GM19328 (cell line): ENCODE results near the gene SHFL.

ENCODE experiments used
- ATAC-seq: cut with Tn5 transposase; IDR thresholded peaks from one replicate; pipeline ENCODE4 v1.9.1; 2021; ENCODE audit warnings: mild to moderate bottlenecking, moderate library complexity; ENCODE audit not compliant: unreplicated experiment

Gene SHFL

DNA sequence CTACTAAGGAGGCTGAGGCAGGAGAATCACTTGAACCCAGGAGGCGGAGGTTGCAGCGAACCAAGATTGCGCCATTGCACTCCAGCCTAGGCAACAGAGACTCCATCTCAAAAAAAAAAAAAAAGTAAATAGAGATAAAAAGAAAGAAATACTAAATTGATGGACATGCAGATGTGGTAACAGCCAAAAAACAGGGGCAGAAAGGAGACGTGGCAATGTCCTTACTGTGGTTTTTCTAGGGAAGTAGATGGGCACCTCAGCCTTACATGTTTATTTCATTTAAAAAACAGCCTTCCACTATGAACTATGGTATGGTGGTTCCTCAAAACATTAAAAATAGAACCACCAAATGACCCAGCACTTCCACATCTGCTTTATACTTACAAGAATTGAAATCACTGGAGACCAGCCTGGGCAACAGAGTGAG is 40.1 kb downstream of the SHFL start:
- no peak for ATAC-seq

DNA sequence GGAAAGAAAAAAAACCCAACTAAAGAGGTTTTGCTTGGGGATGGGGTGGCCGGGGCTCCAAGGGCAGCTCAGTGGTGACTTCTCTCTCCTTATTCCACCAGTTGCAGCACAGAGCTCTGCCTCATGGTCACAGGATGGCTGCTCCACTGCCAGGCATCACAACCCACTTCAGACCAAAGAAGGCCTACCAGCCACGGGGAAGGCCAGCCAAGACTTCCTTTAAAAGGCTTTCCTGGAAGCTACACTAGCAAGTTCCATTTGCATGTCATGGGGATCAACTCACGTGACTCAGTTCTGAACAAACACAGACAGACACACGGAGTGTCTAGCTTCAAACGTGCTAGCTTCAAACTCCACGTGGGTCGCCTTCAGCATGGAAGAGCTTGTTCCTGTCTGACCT is 46.8 kb downstream of the SHFL start:
- ATAC-seq = no peak

DNA sequence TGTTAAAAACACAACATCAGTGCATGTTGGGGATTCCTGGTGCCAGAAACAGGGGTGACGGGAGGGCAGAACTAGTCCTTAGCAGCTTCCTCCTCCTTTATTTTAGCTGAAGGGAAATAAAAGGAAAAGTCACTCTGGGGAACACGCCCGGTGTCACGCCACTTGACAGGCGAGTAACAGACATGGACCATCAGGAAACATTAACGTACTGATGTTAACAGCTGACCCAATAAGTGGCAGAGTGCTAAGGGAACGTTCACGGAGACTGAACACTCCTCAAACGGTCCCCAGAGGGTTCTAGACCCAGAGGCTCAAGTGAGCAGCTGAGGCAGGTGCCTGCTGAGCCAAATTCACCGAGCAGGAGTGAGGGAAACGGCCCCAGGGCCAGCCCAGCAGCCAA is 47.5 kb downstream of the SHFL start:
- ATAC-seq = no peak

DNA sequence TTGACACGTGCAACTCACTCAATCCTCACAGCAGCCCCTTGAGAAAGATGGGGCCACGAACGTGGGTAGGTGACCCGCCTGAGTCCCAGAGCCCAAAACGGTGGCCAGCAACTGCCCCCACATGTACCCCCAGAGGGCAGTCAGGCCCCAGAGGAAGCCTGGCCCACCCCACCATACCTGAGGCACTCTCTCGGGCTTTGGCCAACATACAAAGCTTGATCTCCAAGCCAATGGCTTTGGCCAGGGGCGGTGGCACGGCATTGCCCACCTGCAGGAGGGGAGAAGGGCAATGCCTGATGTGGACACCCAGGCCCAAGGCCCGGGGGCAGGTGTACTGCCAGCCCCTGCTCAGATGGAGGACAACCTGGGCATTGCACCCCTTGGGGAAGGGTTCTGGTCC is 47.9 kb downstream of the SHFL start:
- ATAC-seq = no peak

DNA sequence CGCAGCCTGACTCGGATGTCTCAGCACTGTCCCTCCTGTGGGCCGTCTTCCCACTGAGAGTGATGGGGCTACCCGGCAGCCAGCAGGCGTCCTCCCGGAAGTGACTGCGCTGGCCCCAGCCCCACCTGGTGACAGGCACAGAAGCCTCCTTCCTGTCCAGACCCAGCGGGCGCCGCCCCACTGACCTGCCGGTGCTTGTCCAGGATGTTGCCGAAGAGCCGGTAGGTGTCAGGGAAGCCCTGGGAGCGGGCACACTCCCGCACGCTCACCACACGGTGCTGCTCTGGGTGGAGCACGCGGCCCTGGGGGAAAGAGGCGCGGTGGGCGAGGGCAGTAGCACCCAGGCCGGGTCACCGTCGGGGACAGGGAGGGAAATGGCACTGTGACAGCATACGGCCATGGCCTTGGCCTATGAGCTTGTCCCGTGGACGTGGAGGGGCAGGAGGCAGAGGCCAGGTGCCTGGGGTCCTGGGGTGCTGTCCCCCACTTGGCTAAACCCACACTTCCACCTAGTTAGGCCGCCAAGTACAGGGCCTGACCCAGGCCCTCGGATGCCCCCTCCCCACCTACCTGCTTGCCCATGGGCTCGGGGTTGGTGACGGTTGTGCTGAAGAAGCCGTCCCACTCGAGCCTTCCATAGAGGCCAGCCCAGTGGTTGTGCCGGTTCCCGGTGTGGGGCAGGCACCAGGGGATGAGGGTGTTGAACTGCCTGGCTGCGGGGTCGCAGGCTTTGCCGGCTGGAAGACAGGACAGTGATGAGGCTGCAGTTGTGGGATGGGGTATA is 49.6 kb downstream of the SHFL start:
- no peak for ATAC-seq

DNA sequence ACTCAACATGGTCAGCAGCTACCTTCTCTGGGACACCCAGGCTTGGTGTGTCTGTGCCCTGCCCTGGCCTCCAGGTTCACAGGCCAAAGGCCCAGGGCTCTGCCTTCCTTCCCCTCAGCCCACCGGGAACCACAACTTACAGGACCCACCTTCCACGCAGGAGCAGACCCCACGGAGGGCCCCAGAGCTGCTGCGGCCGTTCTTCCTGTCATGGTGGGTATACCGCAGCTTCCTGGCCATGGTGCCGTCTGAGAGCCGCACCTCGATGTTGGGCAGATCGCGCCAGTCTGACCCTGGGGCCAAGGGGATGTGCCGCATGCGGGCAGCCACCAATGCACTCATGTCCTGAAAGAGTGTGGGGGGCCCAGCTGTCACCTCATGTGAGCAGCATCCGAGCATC is 50.8 kb downstream of the SHFL start:
- no peak for ATAC-seq

DNA sequence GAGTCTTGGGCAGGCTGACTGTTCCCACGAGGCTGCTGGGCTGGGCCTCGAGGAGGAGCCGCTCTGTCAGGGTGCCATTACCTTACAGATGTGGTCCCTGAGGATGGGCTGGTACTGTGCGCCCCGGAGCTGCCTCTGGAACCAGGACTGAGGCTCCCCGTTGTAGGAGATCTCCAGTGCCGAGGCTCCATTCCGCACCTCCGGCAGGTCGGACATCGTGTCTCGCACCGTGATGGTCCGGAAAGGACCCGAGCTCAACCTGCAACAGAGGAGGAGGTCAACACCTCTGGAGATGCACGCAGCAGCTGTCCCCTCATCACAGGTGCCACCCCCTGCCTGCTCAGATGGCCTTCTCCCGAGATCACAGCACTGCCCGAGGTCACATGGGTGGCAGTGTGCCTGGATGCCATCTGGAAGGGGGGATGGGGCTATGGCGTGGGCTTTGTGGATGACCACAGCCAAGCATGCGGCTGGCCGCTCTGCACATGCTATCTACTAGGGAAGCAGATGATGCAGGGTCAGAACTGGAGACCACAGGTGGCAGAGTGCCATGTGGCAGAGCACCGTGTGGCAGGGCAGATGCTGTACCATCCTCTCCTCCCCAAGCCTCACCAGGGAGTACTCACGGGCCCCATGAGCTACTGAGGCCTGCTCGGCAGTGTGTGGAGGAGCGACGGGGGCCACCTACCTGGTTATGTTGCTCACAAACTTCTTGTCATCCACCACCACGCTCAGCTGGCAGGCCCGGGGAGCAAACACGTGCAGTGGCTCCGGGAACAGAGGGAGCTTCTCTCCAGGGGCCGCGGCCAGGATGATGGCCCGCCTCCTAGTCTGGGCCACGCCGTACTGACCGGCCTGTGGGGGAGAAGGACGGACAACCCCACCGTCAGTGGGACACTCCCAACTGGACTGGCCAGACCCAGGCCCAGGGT is 51.9 kb downstream of the SHFL start:
- ATAC-seq = no peak

DNA sequence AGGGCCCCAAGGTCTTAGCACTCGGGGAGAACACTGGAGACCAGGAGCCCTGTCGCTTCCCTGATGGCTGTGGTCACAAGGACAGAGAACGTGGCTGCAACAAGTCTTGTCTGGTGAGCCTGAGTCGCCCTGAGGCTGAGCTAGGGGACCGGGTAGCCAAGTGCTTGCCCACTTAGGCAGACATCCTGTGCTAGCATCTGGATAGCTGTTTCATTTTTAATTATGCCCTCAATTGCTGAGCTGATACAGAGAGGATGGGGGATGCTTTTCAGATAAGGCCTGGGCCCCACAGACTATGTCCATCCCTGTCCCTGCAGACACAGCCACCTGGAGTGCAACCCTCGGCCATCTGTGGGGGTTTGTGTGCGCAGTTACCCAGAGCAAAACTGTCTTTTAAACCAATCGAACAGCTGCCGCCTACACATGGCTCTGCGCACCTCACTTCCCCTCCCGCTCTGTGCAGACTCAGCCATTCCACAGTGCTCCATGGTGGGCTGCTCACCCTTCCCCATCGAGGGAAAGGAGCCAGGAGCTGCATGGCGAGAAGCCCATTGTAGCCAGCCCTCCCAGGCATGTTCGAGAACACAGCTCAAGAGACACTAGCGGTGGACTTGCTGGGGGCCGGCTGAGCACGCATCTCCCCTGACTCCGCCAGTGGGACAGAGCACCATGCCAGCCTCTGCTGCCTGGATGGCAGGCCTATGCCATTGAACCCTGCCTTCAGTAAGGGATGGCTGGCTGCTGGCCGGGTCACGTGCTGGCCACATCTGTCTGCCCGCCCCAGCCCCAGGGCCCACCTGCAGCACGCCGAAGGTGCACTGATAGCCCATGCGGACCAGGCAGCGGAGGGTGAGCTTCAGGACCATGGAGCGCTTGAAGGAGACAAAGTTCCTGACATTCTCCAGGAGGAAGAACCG is 53.0 kb downstream of the SHFL start:
- no peak for ATAC-seq

DNA sequence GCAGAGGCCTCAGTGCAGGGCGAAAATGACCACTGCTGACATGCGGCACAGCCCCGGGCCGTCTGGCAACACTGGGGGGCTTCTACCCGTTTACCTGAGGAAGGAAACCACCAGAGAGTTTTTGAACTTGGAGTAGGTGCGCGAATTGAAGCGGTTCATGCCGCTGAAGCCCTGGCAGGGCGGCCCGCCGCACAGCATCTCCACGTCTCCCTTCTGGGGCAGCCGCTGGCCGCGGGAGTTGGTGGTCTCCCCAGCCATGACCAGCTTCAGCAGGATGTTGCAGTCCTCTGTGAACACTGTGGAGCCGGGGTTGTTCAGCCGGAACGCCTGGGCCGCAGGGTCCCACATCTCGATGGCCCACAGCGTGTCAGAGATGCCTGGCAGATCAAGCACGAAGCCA is 53.8 kb downstream of the SHFL start:
- no peak for ATAC-seq

DNA sequence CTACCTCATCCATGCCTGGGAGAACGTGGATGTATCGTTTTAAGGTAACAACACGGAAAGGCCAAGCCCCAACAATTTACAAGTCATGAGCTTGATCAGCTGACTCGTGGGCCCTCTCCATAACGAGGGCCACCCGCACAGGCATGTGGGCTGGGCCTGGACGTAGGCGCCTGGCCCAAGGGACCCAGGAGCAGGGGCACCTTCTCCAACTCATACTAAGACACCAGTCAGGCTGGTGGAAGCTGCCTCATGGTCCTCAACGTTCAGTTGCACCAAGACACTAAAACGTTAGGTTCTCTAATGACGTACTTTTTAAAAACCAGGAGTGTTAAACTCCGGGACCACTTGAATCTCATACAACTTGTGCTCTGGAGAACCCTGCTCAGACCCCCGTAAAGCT is 55.4 kb downstream of the SHFL start:
- no peak for ATAC-seq

DNA sequence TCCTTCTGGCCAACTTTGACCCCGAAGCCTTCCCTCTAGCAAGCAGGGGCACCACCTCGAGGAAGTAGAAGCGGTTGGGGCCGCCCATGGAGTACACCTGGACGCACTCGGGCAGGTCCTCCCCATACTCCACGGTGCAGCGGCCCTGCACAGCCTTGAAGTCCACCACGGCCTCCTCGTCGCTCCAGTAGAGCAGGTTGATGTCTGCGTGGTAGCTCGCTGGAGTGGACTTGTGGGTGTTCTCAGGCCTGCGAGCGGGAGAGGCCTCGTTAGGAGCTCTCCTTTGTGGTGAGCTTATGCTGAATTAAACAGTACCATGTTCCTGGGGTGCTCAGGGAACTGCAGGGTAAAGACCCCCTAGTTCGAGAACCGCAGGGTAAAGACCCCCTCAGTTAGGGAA is 55.9 kb downstream of the SHFL start:
- no peak for ATAC-seq
